GM12878 (cell line): ENCODE results near the gene ARL15. TPM values are rescaled to one million over a fixed set of nuclear protein-coding genes. Genes with fewer than 3 reads are reported as not detected.

Experiments
- ATAC-seq: fragments of 200-7000 bp; cut with Tn5 transposase; 3 replicates; pipeline ENCODE4 v1.9.1; 2020; ENCODE audit warnings: mild to moderate bottlenecking, moderate library complexity
- BruUV-seq: library from RNA; stranded (reverse); fragments of 400-500 nt; replicated peaks from 2 replicates; lab custom pipeline; 2021; lab: Mats Ljungman, UMichigan
- CTCF ChIA-PET: fragments of 300-600 bp; sonication (Branson Sonifier 250); formaldehyde crosslinking; extraction: SDS; loops from one replicate; lab custom pipeline; 2021; ENCODE audit warnings: inconsistent platforms; lab: Yijun Ruan, JAX
- POLR2A ChIA-PET: fragments of 350-600 bp; formaldehyde crosslinking; extraction: SDS; loops from one replicate; lab custom pipeline; 2021; ENCODE audit warnings: inconsistent platforms; lab: Charles Lee
- RAD21 ChIA-PET: fragments of 300-600 bp; sonication (Branson Sonifier 250); formaldehyde crosslinking; loops from one replicate; lab custom pipeline; 2023; ENCODE audit warnings: antibody characterized with exemption; ENCODE audit not compliant: unreplicated experiment; lab: Charles Lee
- SMC1A ChIA-PET: fragments of 300-600 bp; sonication (Branson Sonifier 250); formaldehyde crosslinking; loops from one replicate; lab custom pipeline; 2023; ENCODE audit not compliant: unreplicated experiment, uncharacterized antibody; lab: Charles Lee
- DNase-seq: peaks from one replicate; pipeline ENCODE4 v3.0.0-alpha.2; 2011; ENCODE audit warnings: low read depth, low spot score
- FAIRE-seq: peaks from 3 replicates; lab custom pipeline; 2011; peaks lifted over from hg19 to GRCh38; lab: Jason Lieb, UNC
- H2AFZ ChIP-seq: 2 replicates; pipeline ENCODE4 v1.6.0; 2011; ENCODE audit warnings: low read depth, low read length, control low read depth; ENCODE audit not compliant: control insufficient read depth
- H3K27ac ChIP-seq: 2 replicates; pipeline ENCODE4 v1.5.1; 2011; ENCODE audit warnings: control low read depth; ENCODE audit not compliant: control insufficient read depth, insufficient read depth
- H3K27me3 ChIP-seq, 2 experiments: replicated peaks in 1 of 2; 2 replicates each; pipeline versions ENCODE4 v1.6.0 to v1.6.1; 2011; ENCODE audit warnings: low read length in 1 of 2; ENCODE audit not compliant: control insufficient read depth in 2 of 2, insufficient read depth in 2 of 2
- H3K36me3 ChIP-seq, 2 experiments: 2 replicates each; pipeline ENCODE4 v1.5.1; 2011; ENCODE audit warnings: low read length in 1 of 2; ENCODE audit not compliant: control insufficient read depth in 2 of 2, insufficient read depth in 2 of 2
- H3K4me1 ChIP-seq: 2 replicates; pipeline ENCODE4 v1.6.1; 2011; ENCODE audit warnings: mild to moderate bottlenecking, low read length, moderate library complexity, mixed read lengths; ENCODE audit not compliant: control insufficient read depth, insufficient read depth
- H3K4me2 ChIP-seq: 2 replicates; pipeline ENCODE4 v1.6.0; 2011; ENCODE audit warnings: control low read depth; ENCODE audit not compliant: control insufficient read depth, insufficient read depth
- H3K4me3 ChIP-seq: fragments of 200-600 bp; sonication (generic); 2 replicates; pipeline ENCODE4 v1.5.1; 2016
- H3K79me2 ChIP-seq: 2 replicates; pipeline ENCODE4 v1.6.0; 2011; ENCODE audit warnings: low read length; ENCODE audit not compliant: control insufficient read depth, insufficient read depth
- H3K9ac ChIP-seq: 2 replicates; pipeline ENCODE4 v1.8.0; 2011; ENCODE audit warnings: low read length, control low read depth, mixed read lengths; ENCODE audit not compliant: control insufficient read depth, insufficient read depth
- H3K9me3 ChIP-seq: replicated peaks from 3 replicates; pipeline ENCODE4 v1.5.1; 2011; ENCODE audit warnings: mild to moderate bottlenecking, low read length; ENCODE audit not compliant: control insufficient read depth, insufficient read depth
- H4K20me1 ChIP-seq: 2 replicates; pipeline ENCODE4 v1.6.0; 2011; ENCODE audit not compliant: control insufficient read depth, insufficient read depth
- EP300 ChIP-seq, 2 experiments: fragments of 150-350 bp in 1 of 2; IDR thresholded peaks; 2 replicates each; pipeline ENCODE4 v1.6.1; 2011 to 2012; ENCODE audit warnings: low read depth in 2 of 2, low read length in 2 of 2, borderline replicate concordance in 1 of 2, improper control_type of control experiment in 1 of 2, inconsistent platforms in 1 of 2; ENCODE audit not compliant: control insufficient read depth in 1 of 2
- ETV6 ChIP-seq, 2 experiments: fragments of 450-650 bp in 1 of 2; IDR thresholded peaks in 1 of 2; conservative IDR thresholded peaks in 1 of 2; 2 replicates each; pipeline ENCODE4 v1.6.1; 2014; ENCODE audit warnings: antibody characterized with exemption in 1 of 2, borderline replicate concordance in 1 of 2, low read depth in 1 of 2, mild to moderate bottlenecking in 1 of 2, moderate library complexity in 1 of 2
- GATAD2B ChIP-seq: fragments of 450-650 bp; conservative IDR thresholded peaks from 2 replicates; pipeline ENCODE4 v1.6.1; 2017; ENCODE audit warnings: low read depth, mild to moderate bottlenecking, moderate library complexity
- HCFC1 ChIP-seq: fragments of 150-350 bp; IDR thresholded peaks from 2 replicates; pipeline ENCODE4 v1.6.1; 2014; ENCODE audit warnings: low read length
- HSF1 ChIP-seq: fragments of 150-350 bp; IDR thresholded peaks from 2 replicates; pipeline ENCODE4 v1.6.1; 2014; ENCODE audit warnings: mild to moderate bottlenecking, low read depth, low read length
- IKZF2 ChIP-seq, 2 experiments: fragments of 450-650 bp; IDR thresholded peaks; 2 replicates each; pipeline ENCODE4 v1.6.1; 2017; ENCODE audit warnings: mild to moderate bottlenecking in 2 of 2, moderate library complexity in 2 of 2
- IRF5 ChIP-seq: fragments of 450-650 bp; IDR thresholded peaks from 2 replicates; pipeline ENCODE4 v1.6.1; 2017; ENCODE audit warnings: borderline replicate concordance
- JUNB ChIP-seq: IDR thresholded peaks from 2 replicates; pipeline ENCODE4 v1.6.1; 2016; ENCODE audit warnings: antibody characterized with exemption, mild to moderate bottlenecking
- MTA3 ChIP-seq: IDR thresholded peaks from 2 replicates; pipeline ENCODE4 v1.6.1; 2012; ENCODE audit warnings: low read length, inconsistent platforms, borderline replicate concordance
- MYB ChIP-seq: fragments of 150-350 bp; IDR thresholded peaks from 2 replicates; pipeline ENCODE4 v1.6.1; 2014; ENCODE audit warnings: mild to moderate bottlenecking, low read depth, low read length, borderline replicate concordance
- SMAD5 ChIP-seq: IDR thresholded peaks from 2 replicates; pipeline ENCODE4 v1.6.1; 2016; ENCODE audit warnings: antibody characterized with exemption, low read depth
- SP1 ChIP-seq: IDR thresholded peaks from one replicate; pipeline ENCODE4 v1.6.1; 2011; ENCODE audit warnings: low read depth, low read length
- TARDBP ChIP-seq: IDR thresholded peaks from 2 replicates; pipeline ENCODE4 v1.6.1; 2016; ENCODE audit warnings: borderline replicate concordance
- TBL1XR1 ChIP-seq: IDR thresholded peaks from 2 replicates; pipeline ENCODE4 v1.6.1; 2012; ENCODE audit warnings: low read depth, low read length, improper control_type of control experiment
- TCF12 ChIP-seq: IDR thresholded peaks from 2 replicates; pipeline ENCODE4 v1.6.1; 2011; ENCODE audit warnings: low read depth, mild to moderate bottlenecking, low read length
- WGBS: methylation state at CpG from one replicate; pipeline ENCODE4 v1.1.6; 2016; ENCODE audit warnings: low lambda C conversion rate; ENCODE audit not compliant: insufficient replicate concordance, insufficient coverage; ENCODE audit errors: missing lambda C conversion rate; 5-methylcytosine and 5-hydroxymethylcytosine counted together
- in situ Hi-C: fragments of 300-500 bp; cut with MboI; formaldehyde crosslinking; loops from 9 replicates; pipeline ENCODE4 v1.14.3; 2018; ENCODE audit warnings: mixed read lengths
- intact Hi-C: fragments of 100-400 bp; cut with micrococcal nuclease; formaldehyde crosslinking; loops from one replicate; pipeline ENCODE4 v1.14.2; 2022; ENCODE audit not compliant: unreplicated experiment
- polyA plus RNA-seq, 11 experiments: library from polyadenylated mRNA; depleted of rRNA in 4 of 11; unstranded in 6 of 11; stranded (reverse) in 5 of 11; fragments of >200 nt; fragmentation: Nextera tagmentation in 4 of 11; fragmentation: Illumina TruSeq in 1 of 11; extraction: Ambion mirVana in 4 of 11; extraction: Trizol in 1 of 11; gene quantifications; 1 replicate in 1 of 11; 2 replicates in 10 of 11; pipeline versions ENCODE4 v1.2.1 to v1.2.3, GENCODE V29; 2011 to 2016; ENCODE audit warnings: inconsistent platforms in 2 of 11, missing spikeins in 2 of 11, low read depth in 1 of 11
- total RNA-seq, 4 experiments: library from RNA; depleted of rRNA in 3 of 4; stranded (reverse); fragments of >200 nt in 3 of 4; fragmentation: Illumina TruSeq in 1 of 4; extraction: Trizol in 1 of 4; gene quantifications; 2 replicates each; pipeline versions ENCODE4 v1.2.1 to v1.2.3, GENCODE V29; 2013 to 2021
- TF ChIP-seq, protein P1 (sequence below): fragments of 450-650 bp; IDR thresholded peaks from 2 replicates; pipeline ENCODE4 v1.6.1; 2018; ENCODE audit warnings: mild to moderate bottlenecking, low read depth, moderate library complexity; ENCODE audit not compliant: partially characterized antibody

ARL15 gene
- total and polyA plus RNA-seq, 10 of the 15 experiments (the other 5 are each of a cell fraction or from before 2014, with no cell fraction given) = 3.6 to 11.0 (median 7.7) TPM

GRCh38 chr5:54049144-54049543, 261.2 kb downstream of the ARL15 start:
- 26% methylated on average over 1 of the region's 1 CpG for WGBS
- no peak for ATAC-seq
- no TSS peak for BruUV-seq
- H2AFZ ChIP-seq = no peak overlapping the region
- intact Hi-C loops = no loop called here
- no peak for DNase-seq
- no peaks in the 10 kb centered on the region for H3K36me3 ChIP-seq
- in situ Hi-C loops = no loop called here
- POLR2A ChIA-PET = no interaction called here
- SMC1A ChIA-PET = no interaction called here
- H4K20me1 ChIP-seq = no peaks in the 10 kb centered on the region
- no peak overlapping the region for H3K4me3 ChIP-seq
- CTCF ChIA-PET = no interaction called here
- FAIRE-seq = no peak
- no peak overlapping the region for H3K27ac ChIP-seq
- no peak overlapping the region for H3K4me2 ChIP-seq
- H3K9ac ChIP-seq = no peak overlapping the region
- H3K79me2 ChIP-seq = no peaks in the 10 kb centered on the region
- H3K27me3 ChIP-seq = no peaks in the 10 kb centered on the region
- H3K4me1 ChIP-seq = no peaks in the 10 kb centered on the region
- no peaks in the 10 kb centered on the region for H3K9me3 ChIP-seq
- RAD21 ChIA-PET = no interaction called here
- no peak for TF ChIP-seq GATAD2B
- no peak for TF ChIP-seq IKZF2 (IDR thresholded peaks at IDR 0.05)
- TF ChIP-seq SP1 = no peak
- TF ChIP-seq MYB = no peak
- TF ChIP-seq IRF5 = no peak
- no peak for TF ChIP-seq TCF12
- TF ChIP-seq EP300 (IDR thresholded peaks at IDR 0.05; ENCODE audit: borderline replicate concordance in 1 of 2, control insufficient read depth in 1 of 2, low read depth in 2 of 2, low read length in 2 of 2) = no peak
- TF ChIP-seq HSF1 = no peak
- no peak for TF ChIP-seq MTA3
- no peak for TF ChIP-seq HCFC1
- TF ChIP-seq SMAD5 = no peak
- TF ChIP-seq TBL1XR1 = no peak
- TF ChIP-seq JUNB = no peak
- no peak for TF ChIP-seq ETV6 (conservative IDR thresholded peaks at IDR 0.05 in 1 of 2, IDR thresholded peaks at IDR 0.05 in 1 of 2; ENCODE audit: borderline replicate concordance in 1 of 2, low read depth in 1 of 2)
- TF ChIP-seq, protein P1, sequence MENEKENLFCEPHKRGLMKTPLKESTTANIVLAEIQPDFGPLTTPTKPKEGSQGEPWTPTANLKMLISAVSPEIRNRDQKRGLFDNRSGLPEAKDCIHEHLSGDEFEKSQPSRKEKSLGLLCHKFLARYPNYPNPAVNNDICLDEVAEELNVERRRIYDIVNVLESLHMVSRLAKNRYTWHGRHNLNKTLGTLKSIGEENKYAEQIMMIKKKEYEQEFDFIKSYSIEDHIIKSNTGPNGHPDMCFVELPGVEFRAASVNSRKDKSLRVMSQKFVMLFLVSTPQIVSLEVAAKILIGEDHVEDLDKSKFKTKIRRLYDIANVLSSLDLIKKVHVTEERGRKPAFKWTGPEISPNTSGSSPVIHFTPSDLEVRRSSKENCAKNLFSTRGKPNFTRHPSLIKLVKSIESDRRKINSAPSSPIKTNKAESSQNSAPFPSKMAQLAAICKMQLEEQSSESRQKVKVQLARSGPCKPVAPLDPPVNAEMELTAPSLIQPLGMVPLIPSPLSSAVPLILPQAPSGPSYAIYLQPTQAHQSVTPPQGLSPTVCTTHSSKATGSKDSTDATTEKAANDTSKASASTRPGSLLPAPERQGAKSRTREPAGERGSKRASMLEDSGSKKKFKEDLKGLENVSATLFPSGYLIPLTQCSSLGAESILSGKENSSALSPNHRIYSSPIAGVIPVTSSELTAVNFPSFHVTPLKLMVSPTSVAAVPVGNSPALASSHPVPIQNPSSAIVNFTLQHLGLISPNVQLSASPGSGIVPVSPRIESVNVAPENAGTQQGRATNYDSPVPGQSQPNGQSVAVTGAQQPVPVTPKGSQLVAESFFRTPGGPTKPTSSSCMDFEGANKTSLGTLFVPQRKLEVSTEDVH = no peak
- TF ChIP-seq TARDBP = no peak
